B cell (primary cell): ENCODE measurements around the gene NSMCE3. TPM values are rescaled to one million over a fixed set of nuclear protein-coding genes. Genes with fewer than 3 reads are reported as not detected.

Experiments used
- ATAC-seq: fragments of 200-7000 bp; cut with Tn5 transposase; one replicate; pipeline ENCODE4 v1.10.0; 2021; ENCODE audit warnings: low read depth, mild to moderate bottlenecking, moderate number of reproducible peaks, moderate library complexity
- CTCF ChIA-PET: fragments of 350-600 bp; sonication (Branson Sonifier 250); formaldehyde crosslinking; loops from one replicate; lab custom pipeline; 2021; ENCODE audit warnings: antibody characterized with exemption, inconsistent platforms; lab: Charles Lee
- POLR2A ChIA-PET: fragments of 350-600 bp; sonication (Branson Sonifier 250); formaldehyde crosslinking; loops from one replicate; lab custom pipeline; 2021; ENCODE audit warnings: antibody characterized with exemption; lab: Charles Lee
- DNase-seq: peaks from one replicate; pipeline ENCODE4 v3.0.0; 2013
- H2AFZ ChIP-seq: 2 replicates; pipeline ENCODE4 v1.6.1; 2012; ENCODE audit warnings: mild to moderate bottlenecking, low read depth, low read length; ENCODE audit not compliant: insufficient read depth, poor library complexity, severe bottlenecking
- H3K27ac ChIP-seq, 2 donors: 1 replicate in 1 of 2; 2 replicates in 1 of 2; pipeline ENCODE4 v1.5.1; 2012 to 2013; ENCODE audit warnings: low read length in 2 of 2, mild to moderate bottlenecking in 2 of 2, moderate library complexity in 1 of 2
- H3K27me3 ChIP-seq, 4 experiments: fragments of 200-600 bp in 1 of 4; sonication (generic) in 1 of 4; replicated peaks in 1 of 4; 1 replicate in 2 of 4; 2 replicates in 2 of 4; pipeline versions ENCODE4 v1.6.1 to v1.7.0; 2013 to 2016; ENCODE audit warnings: low read length in 3 of 4, mild to moderate bottlenecking in 2 of 4, mixed read lengths in 1 of 4, moderate library complexity in 1 of 4; ENCODE audit not compliant: insufficient read depth in 4 of 4, control insufficient read depth in 3 of 4; ENCODE audit errors: control extremely low read depth in 1 of 4
- H3K36me3 ChIP-seq, 2 experiments: replicated peaks in 1 of 2; 1 replicate in 1 of 2; 2 replicates in 1 of 2; pipeline versions ENCODE4 v1.6.1 to v1.7.1; 2013; ENCODE audit warnings: low read length in 1 of 2; ENCODE audit not compliant: insufficient read depth in 2 of 2, control insufficient read depth in 1 of 2; ENCODE audit errors: control extremely low read depth in 1 of 2, extremely low read depth in 1 of 2
- H3K4me1 ChIP-seq, 2 donors: fragments of 200-600 bp in 1 of 2; sonication (generic) in 1 of 2; 1 replicate in 1 of 2; 2 replicates in 1 of 2; pipeline versions ENCODE4 v1.5.1 to v1.6.1; 2013 to 2017; ENCODE audit warnings: low read length in 2 of 2; ENCODE audit not compliant: control insufficient read depth in 2 of 2, insufficient read depth in 2 of 2
- H3K4me2 ChIP-seq: replicated peaks from 2 replicates; pipeline ENCODE3; 2012; ENCODE audit warnings: mild to moderate bottlenecking, low read depth, low read length; ENCODE audit not compliant: poor library complexity, severe bottlenecking
- H3K4me3 ChIP-seq, 5 experiments: fragments of 200-600 bp in 1 of 5; sonication (generic) in 1 of 5; 1 replicate in 3 of 5; 2 replicates in 2 of 5; pipeline versions ENCODE4 v1.5.1 to v1.7.0; 2011 to 2016; ENCODE audit warnings: low read length in 4 of 5, mild to moderate bottlenecking in 4 of 5, low read depth in 2 of 5, control low read depth in 1 of 5, moderate library complexity in 1 of 5; ENCODE audit not compliant: insufficient read depth in 1 of 5; ENCODE audit errors: control extremely low read depth in 1 of 5, extremely low read depth in 1 of 5
- H3K79me2 ChIP-seq: fragments of 200-600 bp; sonication (generic); one replicate; pipeline ENCODE4 v1.6.0; 2016; ENCODE audit warnings: low read length; ENCODE audit not compliant: control insufficient read depth, insufficient read depth
- H3K9ac ChIP-seq: fragments of 200-600 bp; sonication (generic); 2 replicates; pipeline ENCODE4 v1.6.1; 2017; ENCODE audit warnings: mild to moderate bottlenecking, low read length, moderate library complexity
- H3K9me3 ChIP-seq, 3 donors: one replicate each; pipeline versions ENCODE4 v1.6.1 to v1.7.1; 2013; ENCODE audit warnings: low read length in 2 of 3; ENCODE audit not compliant: control insufficient read depth in 2 of 3, insufficient read depth in 1 of 3; ENCODE audit errors: control extremely low read depth in 1 of 3
- H4K20me1 ChIP-seq: 2 replicates; pipeline ENCODE4 v1.6.0; 2012; ENCODE audit warnings: mild to moderate bottlenecking, low read length; ENCODE audit not compliant: insufficient read depth, control insufficient read depth, poor library complexity, severe bottlenecking
- H3K27ac Mint-ChIP-seq: one replicate; pipeline ENCODE4 v1.8.0; 2021; ENCODE audit warnings: mixed read lengths
- H3K27me3 Mint-ChIP-seq: one replicate; pipeline ENCODE4 v1.8.0; 2021; ENCODE audit warnings: mixed read lengths
- H3K4me1 Mint-ChIP-seq: one replicate; pipeline ENCODE4 v1.8.0; 2021; ENCODE audit warnings: mixed read lengths
- H3K4me3 Mint-ChIP-seq: one replicate; pipeline ENCODE4 v1.8.0; 2021; ENCODE audit warnings: mixed read lengths
- H3K9me3 Mint-ChIP-seq: one replicate; pipeline ENCODE4 v1.8.0; 2022; ENCODE audit warnings: mixed read lengths; ENCODE audit not compliant: insufficient read depth
- EZH2 ChIP-seq: IDR thresholded peaks from 2 replicates; pipeline ENCODE4 v1.6.1; 2012; ENCODE audit warnings: borderline replicate concordance, low read depth, mild to moderate bottlenecking, moderate library complexity, low read length; ENCODE audit not compliant: insufficient read depth, poor library complexity, severe bottlenecking
- WGBS: methylation state at CpG from one replicate; pipeline ENCODE4 v1.1.5; 2013; ENCODE audit warnings: missing lambda C conversion rate; ENCODE audit not compliant: insufficient coverage; 5-methylcytosine and 5-hydroxymethylcytosine counted together
- intact Hi-C: fragments of 100-400 bp; cut with micrococcal nuclease; formaldehyde crosslinking; loops from one replicate; pipeline ENCODE4 v1.10.0; 2022
- polyA plus RNA-seq: library from polyadenylated mRNA; depleted of rRNA; stranded (reverse); fragments of >200 nt; gene quantifications from 2 replicates; pipeline ENCODE4 v1.2.3, GENCODE V29; 2012
- total RNA-seq, 2 donors: library from RNA; stranded (reverse); fragments of 120-200 nt in 1 of 2; gene quantifications; 1 replicate in 1 of 2; 2 replicates in 1 of 2; pipeline versions ENCODE4 v1.2.3 to v1.2.4, GENCODE V29; 2013 to 2022
- TF ChIP-seq, protein P1 (sequence below): fragments of 200-600 bp; IDR thresholded peaks from one replicate; pipeline ENCODE4 v1.8.0; 2022; ENCODE audit warnings: antibody characterized with exemption, mild to moderate bottlenecking

Gene NSMCE3
- total and polyA plus RNA-seq, 2 donors (not counting 1 experiment from before 2014, with no cell fraction given) = 16.8 to 26.9 TPM

DNA sequence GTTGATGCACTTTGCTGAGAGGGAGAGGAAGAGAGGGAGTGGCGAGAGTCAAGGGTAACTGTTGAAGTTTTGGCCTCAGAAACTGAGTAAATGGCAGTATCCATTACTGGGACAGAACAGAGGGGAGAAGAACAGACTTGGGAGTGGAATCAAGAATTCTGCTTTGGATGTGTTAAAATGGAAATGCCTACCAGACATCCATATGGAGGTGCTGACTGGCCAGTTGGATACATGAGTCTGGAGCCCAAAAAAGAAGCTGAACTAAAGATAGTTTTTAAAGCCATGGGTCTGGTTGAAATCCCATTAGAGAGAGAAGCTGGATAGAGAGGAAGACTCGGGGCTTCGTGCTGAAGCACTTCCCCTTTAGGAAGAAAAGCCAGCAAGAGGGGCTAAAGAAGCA lies 35.9 kb upstream of the NSMCE3 start:
- H3K4me2 ChIP-seq = no peak overlapping the region
- TF ChIP-seq, protein P1, sequence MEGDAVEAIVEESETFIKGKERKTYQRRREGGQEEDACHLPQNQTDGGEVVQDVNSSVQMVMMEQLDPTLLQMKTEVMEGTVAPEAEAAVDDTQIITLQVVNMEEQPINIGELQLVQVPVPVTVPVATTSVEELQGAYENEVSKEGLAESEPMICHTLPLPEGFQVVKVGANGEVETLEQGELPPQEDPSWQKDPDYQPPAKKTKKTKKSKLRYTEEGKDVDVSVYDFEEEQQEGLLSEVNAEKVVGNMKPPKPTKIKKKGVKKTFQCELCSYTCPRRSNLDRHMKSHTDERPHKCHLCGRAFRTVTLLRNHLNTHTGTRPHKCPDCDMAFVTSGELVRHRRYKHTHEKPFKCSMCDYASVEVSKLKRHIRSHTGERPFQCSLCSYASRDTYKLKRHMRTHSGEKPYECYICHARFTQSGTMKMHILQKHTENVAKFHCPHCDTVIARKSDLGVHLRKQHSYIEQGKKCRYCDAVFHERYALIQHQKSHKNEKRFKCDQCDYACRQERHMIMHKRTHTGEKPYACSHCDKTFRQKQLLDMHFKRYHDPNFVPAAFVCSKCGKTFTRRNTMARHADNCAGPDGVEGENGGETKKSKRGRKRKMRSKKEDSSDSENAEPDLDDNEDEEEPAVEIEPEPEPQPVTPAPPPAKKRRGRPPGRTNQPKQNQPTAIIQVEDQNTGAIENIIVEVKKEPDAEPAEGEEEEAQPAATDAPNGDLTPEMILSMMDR = no peak
- TF ChIP-seq EZH2 = no peak
- no peaks in the 10 kb centered on the region for H3K36me3 ChIP-seq
- H2AFZ ChIP-seq = no peak overlapping the region
- POLR2A ChIA-PET = interaction anchor here (0.7 kb wide), 1 partner anchor 71 kb away, joined by 3 read pairs; no protein-coding TSS in a partner anchor
- intact Hi-C loops = no loop called here
- CTCF ChIA-PET = no interaction called here
- no peaks in the 10 kb centered on the region for H3K27me3 ChIP-seq
- H3K4me1 ChIP-seq = peaks cover 10 to 14% of the 10 kb centered on the region in 2 donors
- no peaks in the 10 kb centered on the region for H3K9me3 Mint-ChIP-seq
- ATAC-seq = no peak
- peaks cover 8% of the 10 kb centered on the region for H3K27me3 Mint-ChIP-seq
- no peaks in the 10 kb centered on the region for H3K79me2 ChIP-seq
- no peak overlapping the region for H3K27ac Mint-ChIP-seq
- 43% methylated on average over 3 of the region's 3 CpGs for WGBS
- DNase-seq = no peak
- H3K4me3 ChIP-seq = no peak overlapping the region
- no peak overlapping the region for H3K27ac ChIP-seq
- no peaks in the 10 kb centered on the region for H4K20me1 ChIP-seq
- peaks cover 26% of the 10 kb centered on the region for H3K4me1 Mint-ChIP-seq
- no peak overlapping the region for H3K9ac ChIP-seq
- peaks cover 0 to 9% (median 0%) of the 10 kb centered on the region in 3 donors for H3K9me3 ChIP-seq
- H3K4me3 Mint-ChIP-seq = no peak overlapping the region

DNA sequence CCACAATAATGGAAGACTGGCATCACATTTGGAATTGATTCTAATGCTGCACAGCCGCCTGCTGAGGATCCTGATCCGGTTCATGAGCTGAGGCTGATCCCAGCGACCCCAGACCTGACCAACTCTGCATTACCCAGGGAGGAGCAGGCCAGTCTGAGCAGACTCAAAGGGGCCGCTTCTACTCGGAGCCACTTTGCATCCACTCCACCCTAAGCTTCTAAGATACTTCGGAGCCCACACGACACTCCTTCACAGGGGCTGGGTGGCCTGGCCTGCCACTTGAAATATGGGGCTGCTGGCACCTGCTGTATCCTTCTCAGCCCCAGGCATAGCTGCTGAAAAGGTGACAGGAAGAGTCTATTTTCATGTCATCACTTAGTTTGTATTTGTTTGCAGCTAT lies 33.2 kb upstream of the NSMCE3 start:
- Histone ChIP-seq H3K4me2 (no peak overlapping the region), H3K27ac (no peak overlapping the region), H2AFZ (no peak overlapping the region), H3K4me1 (no peaks in the 10 kb centered on the region), H3K4me3 (no peak overlapping the region), H4K20me1 (no peaks in the 10 kb centered on the region), H3K36me3 (no peaks in the 10 kb centered on the region), H3K27me3 (no peaks in the 10 kb centered on the region), H3K9ac (no peak overlapping the region), H3K9me3 (peaks cover 0 to 4% (median 0%) of the 10 kb centered on the region in 3 donors), H3K79me2 (no peaks in the 10 kb centered on the region)
- DNase-seq (no peak), ATAC-seq (no peak)
- Mint-ChIP-seq H3K4me3 (no peak overlapping the region), H3K9me3 (no peaks in the 10 kb centered on the region), H3K4me1 (peaks cover 6% of the 10 kb centered on the region), H3K27ac (no peak overlapping the region), H3K27me3 (peaks cover 8% of the 10 kb centered on the region)
- CTCF ChIA-PET = interaction anchor here (1.3 kb wide), 1 partner anchor 11 kb away, joined by 3 read pairs; no protein-coding TSS in a partner anchor
- no peak for TF ChIP-seq EZH2
- TF ChIP-seq, protein P1 = no peak
- POLR2A ChIA-PET = no interaction called here
- intact Hi-C loops = no loop called here
- 94% methylated on average over 7 of the region's 7 CpGs for WGBS
